GM23248 (cell line): ENCODE results near the gene SULT2A1.

ENCODE experiments used
- EZH2 ChIP-seq: fragments of 200-600 bp; sonication (generic); IDR thresholded peaks from 2 replicates; pipeline ENCODE4 v1.6.1; 2018; ENCODE audit warnings: antibody characterized with exemption, mild to moderate bottlenecking; ENCODE audit not compliant: insufficient read depth, poor library complexity, severe bottlenecking
- EZH2phosphoT487 ChIP-seq: fragments of 200-600 bp; sonication (generic); IDR thresholded peaks from 2 replicates; pipeline ENCODE4 v1.6.1; 2018; ENCODE audit warnings: antibody characterized with exemption, moderate library complexity, mild to moderate bottlenecking, low read depth; ENCODE audit not compliant: insufficient read depth

- TF ChIP-seq EZH2 = peak; percentile 40
- no peak for TF ChIP-seq EZH2phosphoT487
Observed at GRCh38 chr19:47848823-47849473, 37.2 kb downstream of the SULT2A1 start.
